ENCODE results near the gene PSMB5. TPM values are rescaled to one million over a fixed set of nuclear protein-coding genes. Genes with fewer than 3 reads are reported as not detected.

The PSMB5 gene
- total and polyA plus RNA-seq, 2 of the 13 experiments (the other 11 are each of a cell fraction or from before 2014, with no cell fraction given): 705 to 871 TPM

- TF ChIP-seq HMGXB3 (CRISPR knock-in tag; IDR thresholded peaks at IDR 0.05; ENCODE audit: borderline replicate concordance) (peak; percentile 95), YEATS2 (CRISPR knock-in tag; IDR thresholded peaks at IDR 0.05; ENCODE audit: borderline replicate concordance) (peak; percentile 92), ZNF446 (CRISPR knock-in tag; IDR thresholded peaks at IDR 0.05) (no peak), ZNF691 (CRISPR knock-in tag; IDR thresholded peaks at IDR 0.05; ENCODE audit: borderline replicate concordance, low read depth) (peak; percentile 99), U2AF2 (IDR thresholded peaks at IDR 0.05; ENCODE audit: low read depth, low read length) (peak; percentile 96), AGO2 (optimal IDR thresholded peaks at IDR 0.05; ENCODE audit: low read depth, low read length) (no peak), PBX3 (CRISPR knock-in tag; IDR thresholded peaks at IDR 0.05; ENCODE audit: borderline replicate concordance) (no peak), LBX2 (CRISPR knock-in tag; IDR thresholded peaks at IDR 0.05; ENCODE audit: borderline replicate concordance) (peak; percentile 91), POGK (CRISPR knock-in tag; conservative IDR thresholded peaks at IDR 0.05) (peak; percentile 99), ARID2 (CRISPR knock-in tag; IDR thresholded peaks at IDR 0.05; ENCODE audit: borderline replicate concordance) (no peak), ZNF740 (CRISPR knock-in tag; IDR thresholded peaks at IDR 0.05) (no peak), MEIS2 (CRISPR knock-in tag; IDR thresholded peaks at IDR 0.05) (no peak), PHF8 (CRISPR knock-in tag; IDR thresholded peaks at IDR 0.05) (peak; percentile 89), ZNF207 (IDR thresholded peaks at IDR 0.05; ENCODE audit: borderline replicate concordance) (no peak), GRHL1 (CRISPR knock-in tag; conservative IDR thresholded peaks at IDR 0.05) (no peak), HMG20A (CRISPR knock-in tag; IDR thresholded peaks at IDR 0.05; ENCODE audit: borderline replicate concordance) (peak; percentile 66), SP4 (CRISPR knock-in tag; IDR thresholded peaks at IDR 0.05) (no peak)
Measured at GRCh38 chr14:22982477-22983245, 52.0 kb downstream of the PSMB5 start, which contains the start of gene AJUBA (continued).
